Ramos (cell line): Measurements from ENCODE around the gene KCND1.

Experiments
- in situ Hi-C: fragments of 300-500 bp; cut with MboI; formaldehyde crosslinking; loops from one replicate; pipeline ENCODE4 v1.14.3; 2022; ENCODE audit warnings: low sequenced_read_pairs; ENCODE audit not compliant: unreplicated experiment

The KCND1 gene

DNA sequence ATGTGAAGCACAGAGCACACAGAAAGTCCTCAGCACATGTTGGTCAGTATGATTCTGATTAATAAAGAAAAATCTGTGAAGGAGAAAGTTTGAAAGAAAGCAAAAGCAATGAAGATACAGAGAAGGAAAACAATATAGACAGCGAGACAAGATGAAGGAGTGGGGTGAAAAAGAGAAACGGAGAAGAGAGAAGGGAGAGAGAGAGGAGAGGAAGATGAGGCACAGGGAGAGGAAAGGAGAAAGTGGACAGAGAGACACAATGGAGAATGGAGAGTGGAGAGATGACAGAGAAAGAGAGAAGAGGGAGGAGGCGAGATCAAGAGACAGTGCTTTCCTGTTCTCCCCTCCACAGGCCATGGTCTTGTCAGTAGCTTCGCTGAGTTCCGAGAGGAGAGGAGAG is 3.9 kb upstream of the KCND1 start:
- in situ Hi-C loops = no loop called here

- in situ Hi-C loops = no loop called here
Observed at GRCh38 chrX:48975041-48975440, 3.4 kb upstream of the KCND1 start.

GRCh38 chrX:48974574-48974973 is 2.9 kb upstream of the KCND1 start:
- in situ Hi-C loops = no loop called here

- in situ Hi-C loops = no loop called here
Observed at GRCh38 chrX:48974033-48974432, 2.4 kb upstream of the KCND1 start.

- in situ Hi-C loops = no loop called here
Observed at GRCh38 chrX:48972220-48973164, 848 bp upstream of the KCND1 start.

DNA sequence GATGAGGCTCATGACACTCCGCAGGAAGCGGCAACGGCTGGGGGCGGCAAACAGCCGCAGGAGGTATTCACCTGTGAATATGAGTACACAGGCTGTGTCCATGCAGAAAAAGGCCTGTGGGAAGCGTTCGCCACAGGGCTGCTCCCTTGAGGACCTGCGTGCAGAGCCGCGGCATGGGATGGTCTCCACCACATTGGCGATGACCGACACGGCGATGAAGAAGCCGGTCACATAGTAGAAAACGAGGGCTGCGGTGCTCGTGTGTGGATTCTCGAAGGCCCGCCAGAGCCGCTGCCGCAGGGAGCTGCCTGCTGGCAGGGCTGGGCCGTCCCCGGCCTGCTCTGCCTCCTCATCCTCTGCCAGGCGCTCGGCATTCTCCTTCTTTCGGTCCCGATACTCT is 2.2 kb downstream of the KCND1 start:
- in situ Hi-C loops = loop anchor here (10.0 kb wide), 1 partner anchor 75 kb away; the partner anchor contains the start of gene TFE3

- in situ Hi-C loops = loop anchor here (10.0 kb wide), 1 partner anchor 76 kb away; the partner anchor contains the start of gene TFE3
Observed at GRCh38 chrX:48968377-48968776, 3.3 kb downstream of the KCND1 start.

GRCh38 chrX:48966796-48967579 is 4.7 kb downstream of the KCND1 start:
- in situ Hi-C loops = loop anchor here (10.0 kb wide), 1 partner anchor 78 kb away; the partner anchor contains the start of gene TFE3

DNA sequence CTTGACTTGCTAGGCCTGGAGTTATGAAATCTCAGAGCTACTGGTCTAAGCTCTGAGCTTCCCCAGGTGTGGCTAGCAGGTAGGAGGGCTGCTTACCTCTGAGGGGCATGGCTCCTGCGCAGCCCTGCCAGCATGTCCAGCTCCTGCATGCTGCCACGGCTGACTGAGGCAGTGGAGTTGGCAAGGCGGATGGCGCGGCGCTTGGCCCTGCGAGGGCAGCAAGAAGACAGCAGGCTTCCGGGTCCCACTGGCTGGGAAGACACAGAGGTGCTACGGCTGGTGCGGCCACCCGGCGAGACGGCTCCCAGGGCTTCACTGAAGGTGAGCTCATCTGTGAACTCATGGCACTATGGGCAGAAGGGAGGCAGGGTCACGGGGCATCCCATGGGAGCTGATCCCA is 5.7 kb downstream of the KCND1 start:
- in situ Hi-C loops = loop anchor here (10.0 kb wide), 1 partner anchor 79 kb away; the partner anchor contains the start of gene TFE3

- in situ Hi-C loops = loop anchor here (10.0 kb wide), 1 partner anchor 83 kb away; the partner anchor contains the start of gene TFE3
Observed at GRCh38 chrX:48961585-48962091, 10.0 kb downstream of the KCND1 start.

DNA sequence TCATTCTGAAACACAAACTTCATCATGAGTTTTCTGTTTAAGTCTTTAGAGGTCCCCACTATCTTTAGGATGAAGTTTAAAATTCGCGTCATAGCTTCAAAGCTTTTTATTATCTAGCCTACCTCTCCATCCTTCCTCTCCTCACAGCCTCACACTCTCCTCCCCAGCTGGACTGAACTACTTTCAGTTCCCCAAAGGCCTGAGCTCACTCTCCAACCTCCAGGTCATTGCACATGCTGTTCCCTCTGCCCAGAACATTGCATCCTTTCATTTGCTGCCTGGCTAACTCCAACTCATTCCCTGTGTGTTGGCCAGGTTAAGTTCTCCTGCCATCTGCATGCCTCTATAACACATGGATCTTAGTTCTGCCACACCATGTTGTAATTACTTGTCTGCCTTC is 11.4 kb downstream of the KCND1 start:
- in situ Hi-C loops = loop anchor here (10.0 kb wide), 1 partner anchor 85 kb away; the partner anchor contains the start of gene TFE3

GRCh38 chrX:48958635-48959094 is 13.0 kb downstream of the KCND1 start:
- in situ Hi-C loops = no loop called here

DNA sequence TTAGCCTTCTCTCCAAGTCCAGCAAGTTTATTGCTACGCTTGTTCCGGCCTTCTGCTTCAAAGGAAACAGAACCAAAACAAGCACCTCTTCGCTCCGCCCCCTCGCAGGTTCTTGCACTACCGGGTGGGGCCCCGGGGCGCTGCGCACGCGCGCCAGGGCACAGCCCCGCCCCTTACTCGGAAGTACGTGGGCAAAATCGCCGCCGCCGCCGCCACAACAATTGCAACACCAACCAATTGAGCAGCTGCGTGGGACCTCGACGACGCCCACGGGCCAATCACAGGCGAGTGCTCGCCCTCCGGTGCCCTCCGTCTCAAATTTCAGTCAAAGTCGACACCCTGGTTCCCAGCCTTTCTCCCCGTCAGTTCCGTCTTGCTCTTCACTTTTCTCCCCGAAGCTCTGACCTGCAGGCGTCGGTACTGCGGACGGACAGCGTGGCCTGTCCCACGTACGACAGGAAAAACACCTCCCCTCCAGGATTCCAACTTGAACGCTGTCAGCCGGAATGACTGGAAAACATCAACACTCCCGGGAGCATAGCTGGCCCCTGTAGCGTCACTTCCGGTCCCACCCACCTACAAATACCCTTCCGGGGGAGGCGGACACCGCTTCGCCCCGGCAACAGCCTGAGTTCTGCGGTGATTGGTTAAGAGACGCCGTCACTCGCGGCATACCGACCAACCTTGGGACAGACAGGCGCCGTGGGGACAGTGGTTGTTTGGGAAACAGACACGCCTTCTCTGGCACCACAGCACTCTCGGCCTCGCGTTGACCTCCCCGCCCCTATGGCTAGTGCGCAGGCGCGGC is 13.6 kb downstream of the KCND1 start:
- in situ Hi-C loops = no loop called here

- in situ Hi-C loops = no loop called here
Observed at GRCh38 chrX:48957477-48957826, 14.2 kb downstream of the KCND1 start, which contains the start of gene OTUD5. OTUD5 (minus strand) TSS chrX:48957607; CDS start chrX:48957570, 37 bp downstream.

DNA sequence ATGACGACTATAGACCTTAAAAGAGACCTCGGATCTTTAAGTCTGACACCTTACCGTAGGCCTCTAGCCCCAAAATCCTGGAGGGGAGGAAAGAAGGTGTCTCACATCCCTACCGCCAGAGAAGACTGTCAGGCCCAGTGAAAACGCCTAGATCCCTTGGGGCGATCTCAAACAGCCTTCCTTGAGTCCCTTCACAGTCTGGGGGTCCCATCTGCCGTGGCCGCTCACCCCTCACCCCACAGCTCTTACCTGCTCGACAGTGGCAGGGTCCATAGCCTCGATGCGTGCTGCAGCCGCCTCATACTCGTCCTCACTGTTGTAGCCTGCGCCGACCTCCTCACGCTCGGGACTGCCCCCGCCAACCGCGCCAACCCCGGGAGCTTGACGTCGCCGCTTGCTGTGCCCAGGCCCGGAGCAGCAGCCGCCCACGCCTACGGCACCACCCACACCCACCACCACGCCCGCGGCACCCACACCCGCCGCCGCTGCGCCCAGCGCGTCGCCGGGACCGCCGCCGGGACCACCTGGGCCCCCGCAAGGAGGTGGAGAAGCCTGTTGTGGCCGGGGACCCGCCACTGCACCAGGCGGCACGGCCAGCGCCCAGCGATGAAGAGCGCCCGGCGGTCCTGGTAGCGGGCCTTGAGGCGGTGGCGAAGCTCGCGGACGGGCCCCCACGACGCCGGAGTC is 14.8 kb downstream of the KCND1 start:
- in situ Hi-C loops = no loop called here

- in situ Hi-C loops = loop anchor here (5.0 kb wide), 1 partner anchor 46 kb away; no protein-coding TSS in a partner anchor
Observed at GRCh38 chrX:48948589-48948988, 23.1 kb downstream of the KCND1 start.

GRCh38 chrX:48945517-48946348 is 25.9 kb downstream of the KCND1 start:
- in situ Hi-C loops = loop anchor here (5.0 kb wide), 1 partner anchor 43 kb away; no protein-coding TSS in a partner anchor

- in situ Hi-C loops = no loop called here
Observed at GRCh38 chrX:48942895-48943294, 28.7 kb downstream of the KCND1 start.
